RPMI8226 (cell line): Measurements from ENCODE around the gene SYNPO.

Source experiments
- DNase-seq: peaks from one replicate; pipeline ENCODE4 v3.0.0-alpha.2; 2015

SYNPO gene, protein sequence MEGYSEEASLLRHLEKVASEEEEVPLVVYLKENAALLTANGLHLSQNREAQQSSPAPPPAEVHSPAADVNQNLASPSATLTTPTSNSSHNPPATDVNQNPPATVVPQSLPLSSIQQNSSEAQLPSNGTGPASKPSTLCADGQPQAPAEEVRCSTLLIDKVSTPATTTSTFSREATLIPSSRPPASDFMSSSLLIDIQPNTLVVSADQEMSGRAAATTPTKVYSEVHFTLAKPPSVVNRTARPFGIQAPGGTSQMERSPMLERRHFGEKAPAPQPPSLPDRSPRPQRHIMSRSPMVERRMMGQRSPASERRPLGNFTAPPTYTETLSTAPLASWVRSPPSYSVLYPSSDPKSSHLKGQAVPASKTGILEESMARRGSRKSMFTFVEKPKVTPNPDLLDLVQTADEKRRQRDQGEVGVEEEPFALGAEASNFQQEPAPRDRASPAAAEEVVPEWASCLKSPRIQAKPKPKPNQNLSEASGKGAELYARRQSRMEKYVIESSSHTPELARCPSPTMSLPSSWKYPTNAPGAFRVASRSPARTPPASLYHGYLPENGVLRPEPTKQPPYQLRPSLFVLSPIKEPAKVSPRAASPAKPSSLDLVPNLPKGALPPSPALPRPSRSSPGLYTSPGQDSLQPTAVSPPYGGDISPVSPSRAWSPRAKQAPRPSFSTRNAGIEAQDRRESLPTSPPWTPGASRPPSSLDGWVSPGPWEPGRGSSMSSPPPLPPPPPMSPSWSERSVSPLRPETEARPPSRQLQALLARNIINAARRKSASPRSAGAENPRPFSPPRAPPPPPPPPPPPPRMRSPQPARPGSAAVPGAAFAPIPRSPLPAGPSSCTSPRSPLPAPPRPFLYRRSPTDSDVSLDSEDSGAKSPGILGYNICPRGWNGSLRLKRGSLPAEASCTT

DNA sequence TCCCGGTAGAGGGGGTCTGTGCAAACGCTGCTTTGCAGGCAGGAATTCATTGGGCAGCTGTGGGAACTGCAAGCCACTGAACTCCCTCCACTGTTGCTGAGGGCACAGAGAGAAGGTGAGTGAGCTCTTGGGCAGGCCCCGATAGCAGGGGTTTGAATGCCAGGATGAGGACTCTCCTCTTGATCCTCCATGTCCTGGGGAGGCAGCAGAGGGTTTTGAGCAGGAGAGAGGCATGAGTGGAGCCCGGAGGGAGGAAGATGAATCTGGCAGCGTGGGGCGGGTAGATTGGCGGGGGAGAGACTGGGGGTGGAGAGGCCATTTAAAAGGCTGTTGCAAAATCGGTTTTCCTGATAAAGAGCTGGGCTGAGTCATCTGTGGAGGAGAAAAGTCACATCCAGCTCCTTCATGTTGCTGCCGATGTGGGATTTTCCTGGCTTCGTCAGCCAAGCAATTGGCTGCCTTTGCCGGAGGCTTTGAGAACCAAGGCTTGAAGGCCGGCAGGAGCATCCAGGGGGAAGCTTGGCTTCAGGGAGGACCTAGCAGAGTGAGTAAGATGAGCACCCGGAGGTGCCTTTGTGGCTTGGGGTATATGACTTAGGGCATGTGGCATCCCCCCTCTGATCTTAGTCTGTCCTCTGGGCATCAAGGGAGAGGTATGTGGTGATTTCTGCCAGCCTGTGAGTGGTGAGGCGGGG, at the start of gene SYNPO:
SYNPO (plus strand) TSS at position 350 of the 695 bp plus-strand sequence. CDS start 7,616 bp downstream, outside the sequence.
- DNase-seq: no peak

GRCh38 chr5:150590979-150591695, 49.3 kb upstream of the SYNPO start:
- no peak for DNase-seq

DNA sequence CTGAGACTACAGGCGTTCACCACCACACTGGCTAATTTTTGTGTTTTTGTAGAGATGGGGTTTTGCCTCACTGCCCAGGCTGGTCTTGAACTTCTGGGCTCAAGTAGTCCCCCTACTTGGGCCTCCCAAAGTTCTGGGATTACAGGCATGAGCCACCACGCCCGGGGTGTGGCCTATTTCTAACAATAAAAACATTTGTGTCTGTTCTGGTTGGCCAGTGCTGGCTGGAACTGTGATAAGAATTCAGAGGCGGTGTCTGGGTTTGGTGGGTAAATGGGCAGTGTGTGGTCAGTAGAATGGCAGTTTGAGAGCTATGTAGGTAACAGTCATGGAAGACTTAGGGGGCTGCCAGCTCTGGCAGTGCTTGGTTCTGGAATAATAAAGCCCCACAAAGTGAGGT, 46.9 kb upstream of the SYNPO start:
- no peak for DNase-seq

DNA sequence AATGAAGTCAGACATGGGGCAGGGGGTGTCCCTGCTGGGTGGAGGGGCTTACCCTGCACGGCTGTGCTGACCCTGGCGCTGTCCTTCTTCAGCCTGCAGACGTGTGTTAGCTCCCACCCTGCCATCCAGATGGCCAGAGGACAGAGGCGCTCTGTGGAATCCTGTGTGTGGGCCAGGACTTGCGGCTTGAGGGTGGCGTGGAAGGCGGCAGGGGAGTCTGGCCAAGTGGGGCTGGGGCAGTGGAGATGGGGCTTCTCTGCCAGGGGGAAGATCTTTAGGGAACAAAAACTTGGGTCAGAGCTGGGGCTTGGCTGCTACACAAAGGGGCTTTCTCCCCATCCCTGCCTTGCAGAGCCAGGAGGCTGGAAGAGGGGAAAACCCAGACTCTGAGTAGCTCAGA, 46.5 kb upstream of the SYNPO start:
- no peak for DNase-seq

GRCh38 chr5:150595466-150596031, 44.9 kb upstream of the SYNPO start:
- no peak for DNase-seq

DNA sequence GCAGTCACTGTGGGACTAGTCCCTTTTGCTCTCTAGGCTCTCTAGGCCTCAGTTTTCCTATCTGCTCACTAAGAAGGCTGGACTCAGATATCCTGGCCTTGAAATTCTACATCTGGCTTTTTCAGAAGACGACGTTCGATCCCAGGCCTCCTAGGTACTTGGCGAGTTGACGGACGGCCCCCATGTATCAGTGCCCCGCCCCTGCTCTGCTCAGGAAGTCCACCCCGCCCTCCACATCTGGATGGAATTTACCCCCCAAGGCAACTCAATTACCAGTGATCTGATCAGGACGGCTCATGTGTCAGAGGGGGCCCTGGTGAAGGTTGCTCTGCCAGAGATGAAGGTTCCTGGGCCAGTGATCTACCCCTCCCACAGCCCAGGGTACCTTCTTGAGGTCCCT, 44.1 kb upstream of the SYNPO start:
- no peak for DNase-seq

DNA sequence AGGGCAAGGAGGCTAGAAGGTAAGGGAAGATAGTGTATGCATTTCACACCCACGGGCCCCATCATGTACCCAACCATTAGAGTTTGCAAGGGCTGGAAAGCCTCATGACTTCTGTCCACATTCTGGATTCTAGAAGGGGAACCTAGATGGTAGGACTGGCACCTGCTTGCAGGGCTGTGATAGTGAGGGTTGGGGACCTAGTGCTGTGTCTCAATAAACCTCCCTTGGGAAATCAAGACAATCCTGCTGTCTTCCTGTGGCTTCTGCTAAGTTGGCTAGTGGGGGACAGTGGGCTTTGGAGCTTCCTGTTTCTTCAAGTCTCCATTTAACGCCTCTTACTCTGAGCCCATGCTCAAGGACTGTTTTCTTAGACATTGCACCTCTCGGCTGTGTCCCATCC, 43.6 kb upstream of the SYNPO start:
- no peak for DNase-seq

- DNase-seq: no peak
These were observed 42.5 kb upstream of the SYNPO start for GRCh38 chr5:150598006-150598405.

DNA sequence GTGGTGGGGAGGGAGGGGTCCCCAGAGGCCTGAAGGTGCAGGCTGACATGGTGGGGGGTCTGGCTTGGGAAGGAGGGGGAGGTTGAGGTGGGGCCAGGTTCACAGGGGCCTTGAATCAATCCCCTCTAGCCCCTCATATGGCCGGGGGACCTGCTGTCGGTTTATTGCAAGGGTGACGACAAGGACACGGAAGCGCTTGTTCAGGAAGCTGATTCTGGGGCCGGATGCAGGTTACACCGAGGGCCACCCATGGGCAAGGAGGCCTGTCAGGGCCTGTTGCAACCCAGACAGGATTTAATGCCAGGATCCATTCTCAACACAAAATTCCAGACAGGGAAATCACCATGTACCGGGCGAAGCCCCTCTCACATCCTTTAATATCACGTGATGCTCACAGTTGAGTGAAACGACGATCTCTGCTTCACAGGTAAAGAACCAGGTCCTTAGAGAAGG, 41.6 kb upstream of the SYNPO start:
- no peak for DNase-seq

DNA sequence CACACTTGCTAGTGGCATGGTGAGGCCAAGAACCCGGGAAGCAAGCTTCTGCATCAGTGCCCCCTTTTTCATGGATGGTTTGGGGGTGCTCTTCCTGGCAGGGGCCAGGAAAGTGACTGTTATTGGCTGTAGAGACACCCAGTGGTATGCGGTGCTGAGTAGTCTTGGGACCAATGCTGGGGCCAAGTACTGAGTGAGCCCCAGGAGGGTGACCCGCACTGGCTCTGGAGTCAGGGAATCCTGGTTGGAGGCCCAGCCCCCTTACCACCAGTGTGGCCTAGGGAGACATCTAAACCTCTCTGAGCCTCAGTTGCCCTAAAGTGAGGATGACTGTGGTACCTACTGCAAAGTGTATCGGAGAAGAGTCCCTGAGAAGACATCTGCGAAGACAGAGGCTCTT, 41.2 kb upstream of the SYNPO start:
- no peak for DNase-seq

GRCh38 chr5:150599917-150600511, 40.4 kb upstream of the SYNPO start:
- no peak for DNase-seq

- DNase-seq: no peak
These were observed 39.6 kb upstream of the SYNPO start for GRCh38 chr5:150600616-150601490.

DNA sequence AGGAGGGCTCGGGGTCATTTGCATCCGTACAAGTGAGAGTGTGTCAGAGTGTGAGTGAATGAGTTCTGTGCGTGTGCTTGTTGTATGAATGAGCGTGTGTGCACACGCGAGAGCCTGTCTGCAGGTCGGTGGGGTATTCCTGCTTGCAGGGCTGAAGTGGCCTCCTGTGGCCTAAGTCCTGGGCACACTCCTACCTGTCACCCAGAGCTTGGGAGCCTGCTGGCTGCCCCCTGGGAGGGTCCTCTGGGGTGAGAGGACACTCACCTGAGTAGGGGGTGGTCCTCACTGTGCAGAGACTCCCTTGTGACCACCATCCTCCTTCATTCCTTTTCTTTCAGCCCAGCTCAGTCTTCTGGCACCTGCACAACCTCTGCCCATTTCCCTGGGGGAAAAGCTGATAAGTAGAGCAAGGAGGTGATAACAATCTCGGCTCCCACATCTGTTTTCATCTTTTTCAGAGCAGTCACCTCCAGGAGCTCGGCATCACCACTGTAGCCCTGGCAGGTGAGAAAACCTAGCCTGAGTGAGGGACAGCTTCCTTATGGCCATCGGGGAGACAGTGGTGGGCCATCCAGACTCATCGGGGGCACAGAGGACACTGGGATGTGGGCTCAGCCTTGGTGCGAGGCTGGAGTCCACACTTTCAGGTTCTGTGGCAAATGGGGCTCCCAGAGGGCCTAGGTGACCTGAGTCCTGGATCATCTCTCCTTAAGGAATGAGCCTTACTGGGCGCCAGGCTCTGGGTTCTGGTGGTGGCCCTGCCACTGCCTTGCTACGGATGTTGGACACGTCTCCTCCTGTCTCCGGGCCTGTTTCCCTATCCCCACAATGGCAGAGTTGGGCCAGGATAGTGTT, 38.7 kb upstream of the SYNPO start:
- DNase-seq: no peak

DNA sequence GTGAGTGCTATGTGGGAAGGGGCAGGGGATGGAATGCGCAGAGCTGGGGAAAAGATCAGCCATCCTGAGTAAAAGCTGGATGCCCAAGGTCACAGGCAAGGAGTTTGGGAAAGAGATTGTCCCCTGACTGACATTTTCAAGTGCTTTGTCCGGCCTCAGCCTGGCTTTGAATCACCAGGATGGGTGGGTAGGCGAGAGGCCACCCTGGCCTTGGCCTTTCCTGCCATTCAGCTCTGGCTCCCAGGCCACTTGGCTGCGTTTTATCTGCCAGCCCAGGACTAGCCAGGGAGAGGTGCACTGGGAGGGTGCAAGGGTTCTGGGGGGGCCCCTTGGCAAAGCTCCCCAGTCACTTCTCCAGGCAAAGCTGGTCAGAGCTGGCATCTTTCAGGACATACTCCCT, 37.4 kb upstream of the SYNPO start:
- no peak for DNase-seq

- DNase-seq: no peak
These were observed 37.0 kb upstream of the SYNPO start for GRCh38 chr5:150603491-150603890.

GRCh38 chr5:150604010-150604409, 36.5 kb upstream of the SYNPO start:
- no peak for DNase-seq

DNA sequence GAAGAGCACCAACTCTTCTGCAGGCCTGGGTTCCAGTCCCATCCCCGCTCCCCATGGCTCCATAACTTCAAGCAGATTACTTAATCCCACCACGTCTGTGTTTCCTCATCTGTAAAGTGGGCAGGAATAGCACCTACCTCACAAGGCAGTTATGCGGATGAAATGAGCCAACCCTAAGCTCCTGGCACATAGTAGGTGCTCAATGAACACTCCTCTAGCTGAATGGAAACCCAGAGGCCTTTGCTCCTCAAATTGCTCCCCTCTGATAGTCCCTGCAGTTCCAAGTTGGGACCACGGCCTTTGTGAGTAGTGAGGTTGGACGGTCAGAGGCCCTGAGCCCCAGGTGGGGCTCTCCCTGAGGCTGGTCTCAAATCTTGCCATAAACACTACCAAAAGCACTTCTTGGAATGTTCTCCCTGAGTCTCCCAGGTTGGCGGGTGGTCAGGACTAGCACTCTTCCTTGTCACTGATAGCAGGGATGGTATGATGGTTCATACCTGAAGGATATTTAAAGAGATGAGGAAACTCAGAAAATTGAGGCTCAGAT, 35.5 kb upstream of the SYNPO start:
- no peak for DNase-seq

- DNase-seq: no peak
These were observed 34.9 kb upstream of the SYNPO start for GRCh38 chr5:150605546-150605945.

- DNase-seq: no peak
These were observed 34.0 kb upstream of the SYNPO start for GRCh38 chr5:150606476-150606875.
